GM18511 (cell line): ENCODE measurements around the gene GHITM.
"Not testable (repeated sequence)": the region's sequence is repeated elsewhere in the genome, so short reads cannot be mapped to it uniquely, and the experiment has no call there.

Experiments used
- ATAC-seq: cut with Tn5 transposase; IDR thresholded peaks from one replicate; pipeline ENCODE4 v1.9.1; 2021; ENCODE audit warnings: mild to moderate bottlenecking, moderate library complexity; ENCODE audit not compliant: unreplicated experiment

The GHITM gene

DNA sequence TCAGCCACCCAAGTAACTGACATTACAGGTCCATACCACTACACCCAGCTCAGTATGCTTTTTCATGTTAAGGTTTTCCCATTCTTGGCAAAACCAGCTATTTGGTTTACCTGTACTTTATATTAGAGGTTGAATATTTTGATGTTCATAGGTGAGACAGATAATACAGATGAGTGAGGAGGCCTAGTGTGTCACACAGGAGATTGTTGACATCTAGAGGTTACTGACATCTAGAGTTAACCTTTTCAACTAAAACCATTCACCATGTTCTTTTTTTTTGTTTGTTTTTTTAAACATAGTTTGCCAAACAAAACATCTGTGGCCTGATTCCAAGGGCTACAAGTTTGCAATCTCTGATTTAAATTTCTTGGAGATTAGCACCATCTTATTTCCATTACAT is 8.0 kb downstream of the GHITM start:
- ATAC-seq: no peak

GRCh38 chr10:84148006-84148597 is 8.8 kb downstream of the GHITM start:
- ATAC-seq: not testable (repeated sequence)

- no peak for ATAC-seq
Measured at GRCh38 chr10:84149854-84150253, 10.5 kb downstream of the GHITM start.

DNA sequence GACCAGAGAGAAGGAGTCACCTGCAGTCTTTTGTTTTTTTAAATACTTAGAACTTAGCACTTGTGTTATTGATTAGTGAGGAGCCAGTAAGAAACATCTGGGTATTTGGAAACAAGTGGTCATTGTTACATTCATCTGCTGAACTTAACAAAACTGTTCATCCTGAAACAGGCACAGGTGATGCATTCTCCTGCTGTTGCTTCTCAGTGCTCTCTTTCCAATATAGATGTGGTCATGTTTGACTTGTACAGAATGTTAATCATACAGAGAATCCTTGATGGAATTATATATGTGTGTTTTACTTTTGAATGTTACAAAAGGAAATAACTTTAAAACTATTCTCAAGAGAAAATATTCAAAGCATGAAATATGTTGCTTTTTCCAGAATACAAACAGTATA is 13.5 kb downstream of the GHITM start:
- no peak for ATAC-seq

GRCh38 chr10:84155521-84155920 is 16.2 kb downstream of the GHITM start:
- ATAC-seq: no peak

DNA sequence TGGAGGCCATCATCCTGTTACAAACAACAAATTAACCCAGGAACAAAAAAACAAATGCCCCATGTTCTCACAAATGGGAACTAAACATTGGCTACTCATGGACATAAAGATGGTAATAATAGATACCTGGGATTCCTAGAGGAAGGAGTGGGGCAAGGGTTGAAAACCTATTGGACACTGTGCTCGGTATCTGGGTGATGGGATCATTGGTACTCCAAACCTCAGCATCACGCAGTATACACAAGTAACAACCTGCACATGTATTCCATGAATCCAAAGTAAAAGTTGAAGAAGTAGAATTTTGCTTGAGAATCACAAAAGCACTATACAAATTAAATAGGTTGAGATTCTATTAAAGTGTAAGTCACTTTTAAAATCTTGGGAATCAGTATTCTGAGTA is 16.7 kb downstream of the GHITM start:
- ATAC-seq: no peak

DNA sequence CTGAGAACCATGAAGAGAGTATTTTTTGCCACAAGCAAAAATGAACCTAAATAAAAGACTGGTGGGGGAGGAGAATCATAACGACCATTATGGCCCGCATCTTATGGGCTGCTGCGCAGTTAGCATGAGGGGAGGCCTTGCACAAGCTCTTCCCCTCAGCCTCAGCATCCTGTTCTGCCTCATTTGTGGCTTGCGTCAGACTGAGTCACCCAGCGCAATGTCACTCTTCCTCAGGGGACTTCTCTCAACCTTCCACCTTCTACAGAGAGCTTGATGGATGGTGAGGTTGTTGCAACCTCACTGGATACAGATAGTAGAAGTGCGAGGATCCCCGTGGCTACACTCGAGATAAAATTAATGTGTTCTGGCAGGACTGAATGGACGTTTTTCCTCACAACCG is 17.5 kb downstream of the GHITM start:
- no peak for ATAC-seq

GRCh38 chr10:84158061-84158460 is 18.8 kb downstream of the GHITM start:
- no peak for ATAC-seq

- ATAC-seq: no peak
Measured at GRCh38 chr10:84158550-84158949, 19.2 kb downstream of the GHITM start.

GRCh38 chr10:84159076-84159685 is 19.9 kb downstream of the GHITM start:
- ATAC-seq: no peak

GRCh38 chr10:84160663-84161362 is 21.5 kb downstream of the GHITM start:
- ATAC-seq: no peak

DNA sequence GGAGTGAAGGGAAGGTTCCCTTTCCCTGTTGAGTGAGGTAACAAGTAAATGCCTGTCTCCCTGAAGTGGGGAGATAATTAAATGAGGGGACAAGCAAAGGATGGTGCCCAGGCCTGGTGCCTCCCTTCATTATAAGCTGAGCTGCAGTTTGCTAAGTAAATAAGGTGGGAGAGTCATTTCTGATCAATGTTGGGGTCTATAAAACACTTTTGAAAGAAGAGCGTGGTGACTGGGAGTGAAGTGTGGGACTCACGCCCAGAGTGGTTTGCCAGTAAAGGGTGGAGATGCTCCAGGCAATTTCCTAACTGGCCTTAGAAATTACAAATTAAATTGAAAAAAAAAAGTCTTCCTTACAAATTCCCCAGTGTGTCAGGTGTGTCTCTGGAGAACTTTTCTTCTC is 24.7 kb downstream of the GHITM start:
- ATAC-seq: no peak

- no peak for ATAC-seq
Measured at GRCh38 chr10:84164442-84164841, 25.1 kb downstream of the GHITM start.

DNA sequence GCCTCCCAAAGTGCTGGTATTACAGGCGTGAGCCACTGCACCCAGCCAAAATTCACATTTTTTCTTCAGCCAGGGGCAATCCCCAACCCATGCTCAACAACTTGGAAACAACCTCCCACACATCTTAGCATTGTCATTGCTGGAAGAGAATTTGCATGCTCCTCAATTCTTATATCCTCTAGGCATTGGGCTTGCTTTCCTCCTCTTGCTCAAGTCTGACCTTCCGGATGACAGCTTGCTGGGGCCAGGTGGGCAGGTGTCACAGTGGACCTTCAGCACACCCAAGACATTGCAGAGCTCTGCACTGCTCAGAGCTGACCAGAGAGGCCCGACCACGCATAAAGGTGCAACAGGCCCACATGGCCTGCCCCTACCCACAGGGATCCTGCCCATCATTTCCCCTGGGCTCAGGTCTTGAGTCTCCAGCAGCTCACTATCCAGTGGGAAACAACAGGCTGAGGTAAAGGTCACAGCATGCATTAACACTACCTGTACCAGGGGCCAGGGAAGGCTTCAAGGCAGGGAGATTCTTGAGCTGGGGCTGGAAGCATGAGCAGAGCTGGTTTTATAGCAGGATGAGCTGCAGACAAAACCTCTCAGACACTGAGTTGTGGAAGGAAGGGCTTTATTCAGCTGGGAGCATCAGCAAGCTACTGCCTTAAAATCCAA is 27.4 kb downstream of the GHITM start:
- ATAC-seq: peak; percentile 52

- ATAC-seq: peak; percentile 39
Measured at GRCh38 chr10:84167289-84167653, 28.0 kb downstream of the GHITM start.

DNA sequence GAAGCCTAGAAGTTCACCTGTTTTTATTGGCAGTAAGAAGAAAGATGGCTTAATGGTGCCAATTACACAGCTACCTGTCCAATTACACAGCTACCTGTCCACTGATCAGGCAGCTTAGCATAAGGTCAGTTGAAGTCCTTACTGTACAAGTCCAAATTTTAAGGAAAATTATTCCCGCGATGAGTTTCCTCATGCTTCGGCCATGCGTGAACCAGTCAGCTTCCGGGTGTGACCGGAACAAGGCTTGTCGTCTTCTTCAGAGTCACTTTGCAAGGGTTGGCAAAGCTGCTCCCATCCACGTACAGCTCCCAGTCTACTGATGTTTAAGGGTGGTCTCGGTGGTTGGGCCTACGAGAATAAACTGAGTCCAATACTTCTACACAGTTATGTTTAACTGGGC is 29.1 kb downstream of the GHITM start:
- ATAC-seq: not testable (repeated sequence)

- ATAC-seq: not testable (repeated sequence)
Measured at GRCh38 chr10:84171237-84171636, 31.9 kb downstream of the GHITM start.

DNA sequence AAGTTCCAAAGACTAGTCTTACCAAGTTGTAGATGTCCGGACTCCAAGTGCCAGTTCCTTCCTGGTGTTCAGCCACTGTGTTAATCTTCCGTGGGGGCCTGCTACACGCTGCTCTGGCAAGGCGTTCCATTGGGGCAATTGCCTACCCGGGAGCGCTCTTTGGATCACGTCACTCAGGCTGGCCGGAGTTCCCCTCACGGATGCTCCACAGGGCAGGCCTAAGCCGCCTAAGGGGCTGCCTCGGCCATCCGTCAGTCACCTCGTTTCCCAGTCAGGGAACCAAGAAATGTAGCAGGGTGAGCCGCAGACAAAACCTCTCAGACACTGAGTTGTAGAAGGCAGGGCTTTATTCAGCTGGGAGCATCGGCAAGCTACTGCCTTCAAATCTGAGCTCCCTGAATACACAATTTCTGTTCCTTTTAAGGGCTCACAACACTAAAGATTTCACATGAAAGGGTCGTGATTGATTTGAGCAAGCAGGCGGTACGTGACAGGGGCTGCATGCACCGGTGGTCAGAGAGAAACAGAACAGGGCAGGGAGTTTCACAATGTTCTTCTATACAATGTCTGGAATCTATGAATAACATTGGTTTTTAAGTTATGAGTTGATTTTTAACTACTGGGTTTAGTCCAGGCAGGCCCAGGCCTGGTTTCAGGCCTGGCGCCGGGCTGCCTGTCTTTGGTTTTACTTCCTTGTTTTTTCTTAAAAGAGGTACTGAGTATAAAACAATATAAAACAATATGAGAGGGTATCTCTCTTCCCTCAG is 32.6 kb downstream of the GHITM start:
- peak; percentile 32 for ATAC-seq

GRCh38 chr10:84172467-84173356 is 33.4 kb downstream of the GHITM start:
- ATAC-seq: peak; percentile 64

DNA sequence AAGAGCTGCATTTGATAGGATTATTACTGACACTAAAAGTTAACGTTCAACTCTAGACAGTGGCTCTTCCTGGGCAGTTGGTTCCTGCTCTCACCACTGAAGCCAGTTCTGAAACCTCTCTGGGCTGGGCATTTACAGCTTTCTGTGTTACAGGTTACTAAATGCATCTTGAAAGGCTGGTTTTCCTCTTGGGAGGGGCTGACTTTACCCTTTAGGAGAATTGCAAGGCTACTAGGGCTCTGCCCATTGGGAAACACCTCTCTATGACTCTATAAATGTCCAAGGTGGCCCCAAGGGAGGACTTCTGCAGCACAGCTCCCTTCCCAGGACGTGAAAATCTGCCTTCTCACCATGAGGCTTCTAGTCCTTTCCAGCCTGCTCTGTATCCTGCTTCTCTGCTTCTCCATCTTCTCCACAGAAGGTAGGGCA is 34.2 kb downstream of the GHITM start, which contains the start of gene GPR15LG:
Gene GPR15LG, plus strand, starts transcription at position 301 of the 429 bp plus-strand sequence. Its CDS starts 51 bp downstream, at position 352.
- ATAC-seq: peak; percentile 37
